Activated CD4-positive, alpha-beta memory T cell treated with anti-CD3 and anti-CD28 coated beads for 36 hours (primary cell): ENCODE results near the gene MOXD1. TPM values are rescaled to one million over a fixed set of nuclear protein-coding genes. Genes with fewer than 3 reads are reported as not detected.
A peak's percentile ranks its signal among the peaks of the same experiment; 100 is the strongest.
"Not testable (repeated sequence)": the region's sequence is repeated elsewhere in the genome, so short reads cannot be mapped to it uniquely, and the experiment has no call there.

Experiments
- CTCF ChIA-PET: fragments of 350-600 bp; sonication (Branson Sonifier 250); formaldehyde crosslinking; loops from one replicate; lab custom pipeline; 2021; ENCODE audit warnings: antibody characterized with exemption, inconsistent platforms; lab: Charles Lee
- POLR2A ChIA-PET: fragments of 350-600 bp; sonication (Branson Sonifier 250); formaldehyde crosslinking; loops from one replicate; lab custom pipeline; 2021; ENCODE audit warnings: antibody characterized with exemption; lab: Charles Lee
- DNase-seq: peaks from one replicate; pipeline ENCODE4 v3.0.0-alpha.2; 2020
- H3K27ac Mint-ChIP-seq: one replicate; pipeline ENCODE4 v1.8.0; 2021; ENCODE audit warnings: mixed read lengths
- H3K27me3 Mint-ChIP-seq: one replicate; pipeline ENCODE4 v1.8.0; 2021; ENCODE audit warnings: mixed read lengths
- H3K36me3 Mint-ChIP-seq: one replicate; pipeline ENCODE4 v1.8.0; 2021; ENCODE audit warnings: mixed read lengths
- H3K4me1 Mint-ChIP-seq: one replicate; pipeline ENCODE4 v1.8.0; 2021; ENCODE audit warnings: low read depth, mixed read lengths
- H3K4me3 Mint-ChIP-seq: one replicate; pipeline ENCODE4 v1.8.0; 2021; ENCODE audit warnings: mild to moderate bottlenecking, mixed read lengths
- H3K9me3 Mint-ChIP-seq: one replicate; pipeline ENCODE4 v1.8.0; 2021; ENCODE audit warnings: mixed read lengths
- intact Hi-C: fragments of 100-400 bp; cut with micrococcal nuclease; formaldehyde crosslinking; loops from one replicate; pipeline ENCODE4 v1.15.1; 2023
- total RNA-seq, 2 experiments: library from RNA; stranded (reverse); gene quantifications; one replicate each; pipeline ENCODE4 v1.2.3, GENCODE V29; 2021

Gene MOXD1
- total RNA-seq, 2 experiments from 2014 or later = not detected

- H3K4me1 Mint-ChIP-seq = peaks cover 12% of the 10 kb centered on the region
- CTCF ChIA-PET = interaction anchor here (1.5 kb wide), 1 partner anchor 85 kb away, joined by 5 read pairs; no protein-coding TSS in a partner anchor
- POLR2A ChIA-PET = no interaction called here
- H3K36me3 Mint-ChIP-seq = no peaks in the 10 kb centered on the region
- intact Hi-C loops = loop anchor here (1.0 to 10.0 kb wide), 2 partner anchors 40 to 130 kb away; no protein-coding TSS in a partner anchor
- no peak overlapping the region for H3K4me3 Mint-ChIP-seq
- peaks cover 45% of the 10 kb centered on the region for H3K27me3 Mint-ChIP-seq
- no peak overlapping the region for H3K27ac Mint-ChIP-seq
- H3K9me3 Mint-ChIP-seq = no peaks in the 10 kb centered on the region
- DNase-seq = no peak
These were observed 36.8 kb downstream of the MOXD1 start for GRCh38 chr6:132364306-132365074.

GRCh38 chr6:132362442-132363185 is 38.7 kb downstream of the MOXD1 start:
- no peaks in the 10 kb centered on the region for H3K9me3 Mint-ChIP-seq
- no peak overlapping the region for H3K4me3 Mint-ChIP-seq
- no peak overlapping the region for H3K27ac Mint-ChIP-seq
- H3K4me1 Mint-ChIP-seq = peaks cover 12% of the 10 kb centered on the region
- peaks cover 33% of the 10 kb centered on the region for H3K27me3 Mint-ChIP-seq
- POLR2A ChIA-PET = no interaction called here
- H3K36me3 Mint-ChIP-seq = no peaks in the 10 kb centered on the region
- CTCF ChIA-PET = interaction anchor here (1.0 kb wide), 1 partner anchor 121 kb away, joined by 3 read pairs; no protein-coding TSS in a partner anchor
- intact Hi-C loops = loop anchor here (10.0 kb wide), 1 partner anchor 132 kb away; no protein-coding TSS in a partner anchor
- DNase-seq = no peak

DNA sequence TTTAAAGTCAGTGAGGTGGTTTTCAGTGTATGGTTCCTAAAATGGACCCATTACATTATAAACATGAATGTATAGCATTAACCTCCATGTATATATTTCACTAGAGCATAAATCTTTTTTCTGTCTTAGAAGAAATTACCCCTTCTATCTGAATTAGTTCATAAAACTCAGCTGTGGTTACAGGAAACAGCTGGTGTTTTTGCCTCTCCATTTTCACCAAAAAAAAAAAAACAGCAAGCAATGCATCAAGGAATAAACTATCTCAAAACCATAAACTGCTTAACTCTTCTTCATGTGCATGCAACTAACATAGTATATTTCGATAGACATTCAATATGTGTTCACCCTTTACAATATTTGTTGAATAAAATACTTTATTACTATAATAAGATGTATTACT is 40.2 kb downstream of the MOXD1 start:
- Mint-ChIP-seq H3K36me3 (no peaks in the 10 kb centered on the region), H3K9me3 (no peaks in the 10 kb centered on the region), H3K4me3 (no peak overlapping the region), H3K27me3 (peaks cover 27% of the 10 kb centered on the region), H3K4me1 (peaks cover 10% of the 10 kb centered on the region), H3K27ac (no peak overlapping the region)
- ChIA-PET CTCF (no interaction called here), POLR2A (no interaction called here)
- no peak for DNase-seq
- intact Hi-C loops = loop anchor here (10.0 kb wide), 1 partner anchor 134 kb away; no protein-coding TSS in a partner anchor

DNA sequence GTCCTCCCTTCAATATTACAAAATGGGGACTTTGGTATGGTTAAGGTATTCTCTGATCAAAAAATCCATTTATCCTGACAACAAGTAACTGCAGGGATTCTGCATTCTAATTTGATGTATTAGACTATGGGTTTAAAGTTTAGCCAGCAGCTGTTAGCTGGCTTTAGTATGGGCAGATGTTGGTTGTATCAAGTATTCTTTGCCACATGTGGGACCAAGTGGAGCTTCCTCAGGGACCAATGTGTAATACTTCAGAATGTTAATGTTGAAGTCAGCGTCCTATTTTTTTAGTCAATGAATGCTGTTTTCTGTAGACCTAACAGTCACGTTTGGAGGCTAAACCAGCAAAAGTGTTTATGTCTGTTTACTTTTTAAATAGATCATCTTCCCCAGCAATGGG is 41.4 kb downstream of the MOXD1 start:
- ChIA-PET POLR2A (no interaction called here), CTCF (interaction anchor here (1.3 kb wide), 1 partner anchor 125 kb away, joined by 5 read pairs; no protein-coding TSS in a partner anchor)
- Mint-ChIP-seq H3K4me1 (peaks cover 6% of the 10 kb centered on the region), H3K4me3 (no peak overlapping the region), H3K36me3 (peaks cover 5% of the 10 kb centered on the region), H3K27ac (no peak overlapping the region), H3K27me3 (peaks cover 23% of the 10 kb centered on the region), H3K9me3 (no peaks in the 10 kb centered on the region)
- no peak for DNase-seq
- intact Hi-C loops = loop anchor here (10.0 kb wide), 1 partner anchor 135 kb away; no protein-coding TSS in a partner anchor

- ChIA-PET CTCF (no interaction called here), POLR2A (no interaction called here)
- Mint-ChIP-seq H3K9me3 (no peaks in the 10 kb centered on the region), H3K4me1 (peaks cover 14% of the 10 kb centered on the region), H3K36me3 (peaks cover 5% of the 10 kb centered on the region), H3K27ac (no peak overlapping the region), H3K27me3 (peaks cover 12% of the 10 kb centered on the region), H3K4me3 (no peak overlapping the region)
- intact Hi-C loops = no loop called here
- DNase-seq = no peak
These were observed 44.2 kb downstream of the MOXD1 start for GRCh38 chr6:132357120-132357519.

- Mint-ChIP-seq H3K4me3 (no peak overlapping the region), H3K27ac (no peak overlapping the region), H3K4me1 (peaks cover 16% of the 10 kb centered on the region), H3K36me3 (peaks cover 5% of the 10 kb centered on the region), H3K27me3 (no peaks in the 10 kb centered on the region), H3K9me3 (no peaks in the 10 kb centered on the region)
- CTCF ChIA-PET = interaction anchor here (1.1 kb wide), 1 partner anchor 75 kb away, joined by 5 read pairs; no protein-coding TSS in a partner anchor
- intact Hi-C loops = no loop called here
- peak; percentile 43 for DNase-seq
- POLR2A ChIA-PET = no interaction called here
These were observed 46.6 kb downstream of the MOXD1 start for GRCh38 chr6:132354517-132355167.

- H3K27ac Mint-ChIP-seq, DNase-seq, POLR2A ChIA-PET, H3K27me3 Mint-ChIP-seq, H3K4me3 Mint-ChIP-seq, intact Hi-C loops, CTCF ChIA-PET, H3K9me3 Mint-ChIP-seq, H3K36me3 Mint-ChIP-seq: not testable (repeated sequence)
- H3K4me1 Mint-ChIP-seq = peaks cover 16% of the 10 kb centered on the region
These were observed 49.3 kb downstream of the MOXD1 start for GRCh38 chr6:132351986-132352385.

GRCh38 chr6:132348231-132348630 is 53.0 kb downstream of the MOXD1 start:
- H3K27me3 Mint-ChIP-seq = no peaks in the 10 kb centered on the region
- ChIA-PET POLR2A (no interaction called here), CTCF (no interaction called here)
- H3K9me3 Mint-ChIP-seq = no peaks in the 10 kb centered on the region
- peaks cover 5% of the 10 kb centered on the region for H3K4me1 Mint-ChIP-seq
- no peak overlapping the region for H3K4me3 Mint-ChIP-seq
- H3K27ac Mint-ChIP-seq = no peak overlapping the region
- DNase-seq = no peak
- no peaks in the 10 kb centered on the region for H3K36me3 Mint-ChIP-seq
- intact Hi-C loops = no loop called here

DNA sequence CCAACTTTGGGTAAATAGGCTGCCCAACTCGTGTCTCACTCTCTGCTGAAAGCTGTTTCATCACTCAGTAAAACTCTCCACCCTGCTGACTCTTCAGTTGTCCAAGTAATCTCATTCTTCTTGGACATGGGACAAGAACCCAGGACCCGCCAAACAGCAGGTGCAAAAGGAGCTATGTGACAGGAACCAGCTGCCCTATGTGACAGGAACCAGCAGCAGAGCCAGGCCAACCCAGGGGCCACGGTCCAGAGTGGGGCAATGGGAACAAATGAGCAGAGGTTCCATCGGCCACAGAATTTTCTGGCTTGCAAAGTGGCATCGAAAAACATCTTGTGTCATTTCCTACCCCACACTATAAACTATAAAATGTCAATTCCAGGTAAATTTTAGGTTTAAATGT is 56.5 kb downstream of the MOXD1 start:
- Mint-ChIP-seq H3K27ac (no peak overlapping the region), H3K4me3 (no peak overlapping the region), H3K9me3 (no peaks in the 10 kb centered on the region), H3K4me1 (no peaks in the 10 kb centered on the region), H3K27me3 (peaks cover 6% of the 10 kb centered on the region), H3K36me3 (no peaks in the 10 kb centered on the region)
- DNase-seq = no peak
- ChIA-PET CTCF (no interaction called here), POLR2A (no interaction called here)
- intact Hi-C loops = no loop called here

- intact Hi-C loops = no loop called here
- H3K36me3 Mint-ChIP-seq = no peaks in the 10 kb centered on the region
- CTCF ChIA-PET = no interaction called here
These were observed 59.6 kb downstream of the MOXD1 start for GRCh38 chr6:132341646-132342045.

DNA sequence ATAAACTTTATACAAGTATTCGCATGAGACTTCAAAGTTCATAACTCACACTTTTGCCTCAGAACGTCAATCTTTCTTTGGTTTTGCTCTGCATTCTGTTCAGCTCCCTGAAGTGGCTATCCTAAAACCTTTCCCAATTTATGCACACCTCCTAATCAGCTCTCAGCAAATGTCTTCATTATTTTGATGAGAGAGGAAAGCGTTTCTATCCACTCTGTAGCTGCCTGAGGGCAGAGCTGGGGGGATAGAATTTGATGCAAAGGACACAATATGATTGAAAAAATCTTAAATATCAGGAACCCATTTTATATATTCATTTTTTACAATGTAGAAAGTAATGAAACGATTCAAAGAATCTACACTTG is 66.8 kb downstream of the MOXD1 start:
- no peak overlapping the region for H3K4me3 Mint-ChIP-seq
- no peaks in the 10 kb centered on the region for H3K4me1 Mint-ChIP-seq
- no peak for DNase-seq
- H3K36me3 Mint-ChIP-seq = no peaks in the 10 kb centered on the region
- H3K27me3 Mint-ChIP-seq = peaks cover 17% of the 10 kb centered on the region
- ChIA-PET CTCF (interaction anchor here (1.1 kb wide), 1 partner anchor 55 kb away, joined by 5 read pairs; no protein-coding TSS in a partner anchor), POLR2A (no interaction called here)
- no peak overlapping the region for H3K27ac Mint-ChIP-seq
- H3K9me3 Mint-ChIP-seq = no peaks in the 10 kb centered on the region
- intact Hi-C loops = no loop called here

More at GRCh38 chr6:132341646-132342045, 59.6 kb downstream of the MOXD1 start:
- no peak overlapping the region for H3K4me3 Mint-ChIP-seq
- POLR2A ChIA-PET = no interaction called here
- H3K9me3 Mint-ChIP-seq = no peaks in the 10 kb centered on the region
- peaks cover 9% of the 10 kb centered on the region for H3K27me3 Mint-ChIP-seq
- no peak overlapping the region for H3K27ac Mint-ChIP-seq
- no peak for DNase-seq
- no peaks in the 10 kb centered on the region for H3K4me1 Mint-ChIP-seq
